ENCODE data around the gene CDC42EP4.

GRCh38 chr17:73347351-73347750 is 35.5 kb upstream of the CDC42EP4 start:
- TF ChIP-seq CBX8 (IDR thresholded peaks at IDR 0.05; ENCODE audit: borderline replicate concordance, extremely low read depth, low read depth, low read length, poor library complexity, severe bottlenecking) (no peak), NR3C1 (CRISPR knock-in tag; IDR thresholded peaks at IDR 0.05) (no peak), CTBP1 (IDR thresholded peaks at IDR 0.05; ENCODE audit: borderline replicate concordance) (no peak), CTCF (IDR thresholded peaks at IDR 0.05 in 2 of 3, conservative IDR thresholded peaks at IDR 0.05 in 1 of 3; ENCODE audit: insufficient read depth in 2 of 3, low read depth in 1 of 3, low read length in 3 of 3) (no peak), POLR2AphosphoS5 (IDR thresholded peaks at IDR 0.05; ENCODE audit: control insufficient read depth, insufficient read depth, low read depth, low read length) (no peak), SRF (CRISPR knock-in tag; IDR thresholded peaks at IDR 0.05) (no peak), UBTF (IDR thresholded peaks at IDR 0.05; ENCODE audit: borderline replicate concordance in 1 of 2, low read depth in 2 of 2, low read length in 2 of 2) (no peak), POLR2AphosphoS2 (IDR thresholded peaks at IDR 0.05; ENCODE audit: low read length) (no peak), NFIC (IDR thresholded peaks at IDR 0.05) (no peak), ZNF561 (CRISPR knock-in tag; conservative IDR thresholded peaks at IDR 0.05) (no peak)
